Fibroblast of lung (primary cell): ENCODE results near the gene ZNF526.

Experiments
- CTCF ChIP-seq, 2 donors: IDR thresholded peaks in 1 of 2; conservative IDR thresholded peaks in 1 of 2; 1 replicate in 1 of 2; 2 replicates in 1 of 2; pipeline ENCODE4 v1.5.1; 2011 to 2012; ENCODE audit warnings: low read length in 2 of 2, control low read depth in 1 of 2, inconsistent platforms in 1 of 2, low read depth in 1 of 2, mild to moderate bottlenecking in 1 of 2
- EZH2 ChIP-seq: IDR thresholded peaks from 2 replicates; pipeline ENCODE4 v1.5.1; 2012; ENCODE audit warnings: low read length, control low read depth, mild to moderate bottlenecking; ENCODE audit errors: missing control alignments

GRCh38 chr19:42230571-42230970 lies 10.5 kb downstream of the ZNF526 start:
- no peak for TF ChIP-seq CTCF (conservative IDR thresholded peaks at IDR 0.05 in 1 of 2, IDR thresholded peaks at IDR 0.05 in 1 of 2; ENCODE audit: low read depth in 1 of 2, low read length in 2 of 2)
- TF ChIP-seq EZH2, result no peak
